AG10803 (cell line): ENCODE results near the gene LMAN1L.

Experiments used
- DNase-seq: peaks from one replicate; pipeline ENCODE4 v3.0.0; 2010; ENCODE audit warnings: low read depth
- H3K4me3 ChIP-seq: 2 replicates; pipeline ENCODE4 v1.5.1; 2011; ENCODE audit warnings: mild to moderate bottlenecking, low read length, control low read depth
- CTCF ChIP-seq: conservative IDR thresholded peaks from 2 replicates; pipeline ENCODE4 v1.5.1; 2011; ENCODE audit warnings: mild to moderate bottlenecking, low read length, control low read depth, inconsistent platforms

Gene LMAN1L

DNA sequence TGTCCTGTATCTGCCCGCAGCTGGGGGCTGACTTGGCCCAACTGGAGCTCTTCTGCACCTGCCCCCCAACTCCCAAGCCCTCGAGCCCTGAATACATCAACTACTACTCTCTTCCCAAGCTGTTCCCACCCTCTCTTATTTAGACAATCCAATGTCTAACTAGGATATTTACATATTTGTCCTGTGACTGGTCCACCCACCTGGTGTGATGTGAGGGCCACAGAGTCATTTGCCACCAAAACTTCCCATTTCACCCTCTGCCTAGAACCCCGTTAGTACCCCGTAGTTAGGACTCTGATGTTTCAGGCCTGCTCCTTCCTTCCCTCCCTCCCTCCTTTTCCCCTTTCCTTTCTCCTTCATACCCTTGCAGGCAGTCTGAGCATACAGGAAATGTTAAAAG lies 20.2 kb downstream of the LMAN1L start:
- no peak for DNase-seq
- no peak for TF ChIP-seq CTCF

GRCh38 chr15:74833376-74834107 lies 20.9 kb downstream of the LMAN1L start:
- DNase-seq: no peak
- TF ChIP-seq CTCF: no peak
- no peak overlapping the region for H3K4me3 ChIP-seq

More for the DNA sequence above, 20.2 kb downstream of the LMAN1L start:
- H3K4me3 ChIP-seq: no peak overlapping the region

DNA sequence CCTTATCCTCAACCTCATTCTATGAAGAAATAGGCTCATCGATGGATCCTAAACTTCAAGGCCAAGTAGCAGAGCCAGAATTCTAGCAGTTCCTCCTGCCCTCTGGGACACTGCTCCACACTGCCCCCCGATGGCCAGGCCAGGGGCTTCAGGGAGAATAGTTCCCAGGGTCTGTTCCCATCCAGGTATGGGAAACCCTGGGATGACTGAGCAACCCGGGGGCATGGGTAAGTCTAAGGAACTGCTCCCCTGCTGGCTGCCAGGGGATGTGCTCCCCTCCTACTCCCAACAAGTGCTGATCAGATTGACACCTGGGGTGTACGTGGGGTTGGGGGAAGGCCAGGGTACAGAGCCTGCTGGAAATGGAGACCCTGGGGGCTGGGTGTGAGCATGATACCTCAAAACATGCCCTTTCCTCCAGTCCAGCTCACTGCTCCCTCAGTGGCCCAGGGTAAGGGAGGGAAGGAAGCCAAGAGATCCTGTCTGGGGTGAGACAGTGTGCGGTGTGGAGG lies 22.7 kb downstream of the LMAN1L start:
- peak; percentile 77 for TF ChIP-seq CTCF
- peak; percentile 28 for DNase-seq
- H3K4me3 ChIP-seq: no peak overlapping the region

DNA sequence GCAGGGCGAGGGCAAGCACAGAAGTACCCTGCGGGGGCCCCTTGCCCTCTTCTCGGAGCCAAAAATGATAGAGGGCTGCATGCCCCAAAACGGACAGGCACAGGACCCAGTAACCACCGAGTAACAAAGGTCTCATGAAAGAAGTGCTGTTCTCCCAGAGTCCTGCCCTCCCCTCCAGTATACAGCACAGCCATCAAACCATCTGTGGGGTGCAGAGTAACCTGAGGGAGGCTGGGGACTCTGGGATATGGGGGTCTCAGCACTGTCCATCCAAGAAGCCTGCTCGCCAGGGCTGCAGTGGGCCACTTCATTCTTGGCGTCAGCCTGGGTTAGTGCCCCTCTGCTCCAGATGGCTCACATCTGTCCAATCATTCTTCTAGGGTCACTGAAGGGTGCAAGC lies 24.2 kb downstream of the LMAN1L start:
- no peak for DNase-seq
- H3K4me3 ChIP-seq: no peak overlapping the region
- no peak for TF ChIP-seq CTCF

GRCh38 chr15:74837482-74838136 lies 25.0 kb downstream of the LMAN1L start:
- H3K4me3 ChIP-seq: no peak overlapping the region
- no peak for DNase-seq
- no peak for TF ChIP-seq CTCF

DNA sequence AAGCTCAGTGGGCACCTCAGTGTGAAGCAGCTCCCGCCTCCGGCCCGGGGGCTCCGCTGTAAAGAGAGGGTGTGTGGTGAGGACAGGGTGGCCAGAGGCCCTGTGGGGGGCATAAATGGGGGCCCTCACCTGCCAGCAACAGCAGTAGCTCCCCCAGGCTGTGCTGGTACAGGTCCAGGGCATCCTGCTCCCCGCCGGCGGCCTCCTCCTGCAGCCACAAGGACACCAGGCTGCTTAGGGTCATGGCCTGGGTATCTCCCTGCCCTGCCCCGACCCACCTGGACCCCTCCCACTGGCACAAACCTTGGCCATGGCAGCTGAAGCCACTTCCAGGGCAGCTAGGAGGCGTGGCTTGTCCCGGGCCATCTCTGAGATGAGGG lies 25.5 kb downstream of the LMAN1L start:
- no peak overlapping the region for H3K4me3 ChIP-seq
- no peak for DNase-seq
- TF ChIP-seq CTCF: no peak
